IPS-15b (cell line): ENCODE measurements around the gene LIME1.

Experiments used
- H3K27me3 ChIP-seq: one replicate; pipeline ENCODE4 v1.6.1; 2013; ENCODE audit warnings: low read length; ENCODE audit not compliant: control insufficient read depth, insufficient read depth
- H3K36me3 ChIP-seq: one replicate; pipeline ENCODE4 v1.6.1; 2013; ENCODE audit warnings: low read length; ENCODE audit not compliant: control insufficient read depth, insufficient read depth
- H3K4me1 ChIP-seq: one replicate; pipeline ENCODE4 v1.6.1; 2013; ENCODE audit warnings: mild to moderate bottlenecking, low read length; ENCODE audit not compliant: control insufficient read depth, insufficient read depth
- H3K4me3 ChIP-seq: one replicate; pipeline ENCODE4 v1.5.1; 2013; ENCODE audit warnings: low read depth, low read length
- H3K9ac ChIP-seq: one replicate; pipeline ENCODE4 v1.6.1; 2013; ENCODE audit warnings: low read depth, mild to moderate bottlenecking, low read length
- H3K9me3 ChIP-seq: one replicate; pipeline ENCODE4 v1.6.1; 2013; ENCODE audit warnings: mild to moderate bottlenecking, low read length; ENCODE audit not compliant: control insufficient read depth, insufficient read depth

Gene LIME1

GRCh38 chr20:63778857-63779256 lies 42.4 kb downstream of the LIME1 start:
- H3K9ac ChIP-seq: no peak overlapping the region
- no peak overlapping the region for H3K4me3 ChIP-seq

GRCh38 chr20:63781181-63781580 lies 44.7 kb downstream of the LIME1 start:
- Histone ChIP-seq H3K4me3 (no peak overlapping the region), H3K4me1 (peaks cover 2% of the 10 kb centered on the region), H3K9me3 (no peaks in the 10 kb centered on the region), H3K9ac (no peak overlapping the region), H3K27me3 (no peaks in the 10 kb centered on the region), H3K36me3 (no peaks in the 10 kb centered on the region)

More at GRCh38 chr20:63778857-63779256, 42.4 kb downstream of the LIME1 start:
- H3K4me1 ChIP-seq: no peaks in the 10 kb centered on the region
- no peaks in the 10 kb centered on the region for H3K27me3 ChIP-seq
- H3K36me3 ChIP-seq: no peaks in the 10 kb centered on the region
- no peaks in the 10 kb centered on the region for H3K9me3 ChIP-seq

DNA sequence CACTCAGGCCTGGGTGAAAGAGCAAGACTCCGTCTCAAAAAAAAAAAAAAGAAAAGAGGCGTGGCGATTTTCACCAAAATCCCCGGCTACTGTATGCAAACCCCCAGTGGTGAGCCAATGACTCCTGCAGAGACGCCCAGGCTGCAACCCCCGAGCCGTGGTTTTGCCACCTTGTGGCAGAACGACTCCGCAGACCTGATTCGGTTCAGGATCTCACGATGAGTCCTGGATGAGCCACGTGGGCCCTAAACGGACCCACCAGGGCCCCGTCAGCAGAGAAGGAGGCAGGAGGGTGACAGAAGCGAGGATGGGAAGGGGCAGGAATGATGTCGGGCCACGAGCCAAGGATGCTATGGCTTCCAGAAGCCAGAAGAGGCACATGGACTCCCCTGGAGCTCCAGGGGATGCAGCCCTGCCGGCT lies 45.6 kb downstream of the LIME1 start:
- H3K4me3 ChIP-seq: no peak overlapping the region
- H3K9me3 ChIP-seq: no peaks in the 10 kb centered on the region
- H3K4me1 ChIP-seq: peaks cover 2% of the 10 kb centered on the region
- H3K36me3 ChIP-seq: no peaks in the 10 kb centered on the region
- no peaks in the 10 kb centered on the region for H3K27me3 ChIP-seq
- no peak overlapping the region for H3K9ac ChIP-seq

DNA sequence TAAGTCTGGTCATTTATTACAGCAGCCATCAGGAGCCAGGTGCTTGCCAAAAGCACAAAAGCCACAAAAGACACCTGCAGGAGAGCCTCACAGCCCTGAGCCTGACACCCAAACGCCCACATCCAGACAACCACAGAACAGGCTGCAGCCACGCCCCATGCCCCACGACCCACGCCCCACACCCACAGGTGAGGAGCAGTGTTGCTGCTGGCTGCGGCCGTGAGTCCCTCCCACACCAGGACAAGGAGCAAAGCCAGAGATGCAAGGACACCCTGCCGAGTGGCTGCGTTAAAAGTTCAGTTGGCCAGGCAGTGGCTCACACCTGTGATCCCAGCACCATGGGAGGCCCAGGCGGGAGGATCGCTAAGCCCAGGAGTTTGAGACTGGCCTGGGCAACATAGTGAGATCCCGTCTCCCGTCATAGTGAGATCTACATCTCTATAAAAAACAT lies 46.1 kb downstream of the LIME1 start:
- H3K27me3 ChIP-seq: no peaks in the 10 kb centered on the region
- no peak overlapping the region for H3K4me3 ChIP-seq
- H3K9me3 ChIP-seq: no peaks in the 10 kb centered on the region
- no peaks in the 10 kb centered on the region for H3K36me3 ChIP-seq
- no peak overlapping the region for H3K9ac ChIP-seq
- peaks cover 2% of the 10 kb centered on the region for H3K4me1 ChIP-seq

GRCh38 chr20:63783970-63784369 lies 47.5 kb downstream of the LIME1 start:
- peaks cover 2% of the 10 kb centered on the region for H3K4me1 ChIP-seq
- no peaks in the 10 kb centered on the region for H3K9me3 ChIP-seq
- no peak overlapping the region for H3K9ac ChIP-seq
- H3K36me3 ChIP-seq: peaks cover 1% of the 10 kb centered on the region
- H3K4me3 ChIP-seq: no peak overlapping the region
- H3K27me3 ChIP-seq: no peaks in the 10 kb centered on the region

- H3K36me3 ChIP-seq: peaks cover 18% of the 10 kb centered on the region
- H3K4me3 ChIP-seq: no peak overlapping the region
- peaks cover 2% of the 10 kb centered on the region for H3K4me1 ChIP-seq
- H3K9ac ChIP-seq: peak overlapping the region; percentile 24
- H3K27me3 ChIP-seq: no peaks in the 10 kb centered on the region
- H3K9me3 ChIP-seq: no peaks in the 10 kb centered on the region
These were observed 49.2 kb downstream of the LIME1 start for GRCh38 chr20:63785691-63786131.

DNA sequence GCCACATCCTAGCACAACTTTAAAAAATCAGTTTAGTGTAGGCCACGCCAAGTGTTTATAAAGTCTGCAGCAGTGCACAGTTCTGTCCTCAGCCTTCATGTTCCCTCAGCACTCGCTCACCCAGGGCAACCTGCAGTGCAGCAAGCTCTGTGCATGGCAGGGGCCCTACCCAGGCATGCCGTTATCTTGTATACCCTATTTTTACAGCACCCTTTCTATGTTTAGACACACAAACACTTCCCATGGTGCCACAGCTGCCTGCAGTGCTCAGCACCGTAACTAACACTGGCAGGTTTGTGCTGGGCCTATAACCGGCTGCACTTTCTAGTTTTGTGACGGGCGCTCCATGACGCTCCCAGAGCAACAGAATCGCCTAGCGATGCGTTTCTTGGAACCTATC lies 50.8 kb downstream of the LIME1 start:
- H3K9ac ChIP-seq: no peak overlapping the region
- H3K27me3 ChIP-seq: no peaks in the 10 kb centered on the region
- H3K36me3 ChIP-seq: peaks cover 18% of the 10 kb centered on the region
- no peaks in the 10 kb centered on the region for H3K9me3 ChIP-seq
- H3K4me1 ChIP-seq: peaks cover 2% of the 10 kb centered on the region
- H3K4me3 ChIP-seq: no peak overlapping the region

- Histone ChIP-seq H3K9me3 (no peaks in the 10 kb centered on the region), H3K36me3 (peaks cover 18% of the 10 kb centered on the region), H3K27me3 (no peaks in the 10 kb centered on the region), H3K4me1 (peaks cover 2% of the 10 kb centered on the region), H3K4me3 (no peak overlapping the region), H3K9ac (no peak overlapping the region)
These were observed 51.3 kb downstream of the LIME1 start for GRCh38 chr20:63787749-63788148.
